NCI-H748 treated with DMSO at 0.1 percent for 48 hours (cell line): ENCODE results near the gene BRIP1.

Source experiments
- DNase-seq: peaks from one replicate; lab custom pipeline; 2025; lab: John Stamatoyannopoulos, UW

BRIP1 gene

GRCh38 chr17:61757168-61757567 lies 106.2 kb downstream of the BRIP1 start:
- DNase-seq, result no peak

- no peak for DNase-seq
Observed at GRCh38 chr17:61756561-61756960, 106.8 kb downstream of the BRIP1 start.

GRCh38 chr17:61755668-61756067 lies 107.7 kb downstream of the BRIP1 start:
- DNase-seq, result no peak

GRCh38 chr17:61755078-61755477 lies 108.2 kb downstream of the BRIP1 start:
- DNase-seq, result no peak

- no peak for DNase-seq
Observed at GRCh38 chr17:61754124-61754523, 109.2 kb downstream of the BRIP1 start.

GRCh38 chr17:61753696-61754095 lies 109.6 kb downstream of the BRIP1 start:
- DNase-seq, result no peak

GRCh38 chr17:61750656-61751055 lies 112.7 kb downstream of the BRIP1 start:
- DNase-seq, result no peak

GRCh38 chr17:61749823-61750404 lies 113.4 kb downstream of the BRIP1 start:
- DNase-seq, result no peak

GRCh38 chr17:61746248-61746985 lies 116.9 kb downstream of the BRIP1 start:
- no peak for DNase-seq

GRCh38 chr17:61744804-61745203 lies 118.5 kb downstream of the BRIP1 start:
- no peak for DNase-seq

- DNase-seq, result no peak
Observed at GRCh38 chr17:61744252-61744651, 119.1 kb downstream of the BRIP1 start.

GRCh38 chr17:61743766-61744165 lies 119.6 kb downstream of the BRIP1 start:
- DNase-seq, result no peak

- no peak for DNase-seq
Observed at GRCh38 chr17:61739002-61739401, 124.3 kb downstream of the BRIP1 start.

GRCh38 chr17:61738249-61738648 lies 125.1 kb downstream of the BRIP1 start:
- DNase-seq, result no peak

- DNase-seq, result no peak
Observed at GRCh38 chr17:61737820-61738219, 125.5 kb downstream of the BRIP1 start.

GRCh38 chr17:61736438-61736837 lies 126.9 kb downstream of the BRIP1 start:
- DNase-seq, result no peak

- DNase-seq, result no peak
Observed at GRCh38 chr17:61735807-61736206, 127.5 kb downstream of the BRIP1 start.

GRCh38 chr17:61734466-61734865 lies 128.9 kb downstream of the BRIP1 start:
- DNase-seq, result no peak

- no peak for DNase-seq
Observed at GRCh38 chr17:61734012-61734411, 129.3 kb downstream of the BRIP1 start.

GRCh38 chr17:61733021-61733420 lies 130.3 kb downstream of the BRIP1 start:
- no peak for DNase-seq

- no peak for DNase-seq
Observed at GRCh38 chr17:61732169-61732568, 131.2 kb downstream of the BRIP1 start.

GRCh38 chr17:61731330-61731729 lies 132.0 kb downstream of the BRIP1 start:
- DNase-seq, result no peak

GRCh38 chr17:61729690-61730268 lies 133.5 kb downstream of the BRIP1 start:
- DNase-seq, result no peak
